Endodermal cell (in vitro differentiated cells): ENCODE results near the gene TMEM50B. TPM values are rescaled to one million over a fixed set of nuclear protein-coding genes. Genes with fewer than 3 reads are reported as not detected.

Experiments
- DNase-seq: peaks from one replicate; pipeline ENCODE4 v3.0.0-alpha.2; 2017
- H3K27ac ChIP-seq: 2 replicates; pipeline ENCODE4 v1.5.1; 2013; ENCODE audit warnings: mild to moderate bottlenecking, low read depth, low read length, moderate library complexity
- H3K27me3 ChIP-seq: 2 replicates; pipeline ENCODE4 v1.6.1; 2013; ENCODE audit warnings: mild to moderate bottlenecking, low read length, moderate library complexity; ENCODE audit not compliant: insufficient read depth, control insufficient read depth, poor library complexity, severe bottlenecking
- H3K36me3 ChIP-seq: 2 replicates; pipeline ENCODE4 v1.7.0; 2013; ENCODE audit warnings: mild to moderate bottlenecking, low read length, moderate library complexity; ENCODE audit not compliant: control insufficient read depth, insufficient read depth
- H3K4me1 ChIP-seq: one replicate; pipeline ENCODE4 v1.7.0; 2013; ENCODE audit warnings: low read length; ENCODE audit not compliant: control insufficient read depth, insufficient read depth
- H3K4me3 ChIP-seq: 2 replicates; pipeline ENCODE4 v1.5.1; 2013; ENCODE audit warnings: mild to moderate bottlenecking, low read length, moderate library complexity
- H3K9ac ChIP-seq: 2 replicates; pipeline ENCODE4 v1.6.1; 2013; ENCODE audit warnings: mild to moderate bottlenecking, low read length, moderate library complexity; ENCODE audit not compliant: poor library complexity, severe bottlenecking; ENCODE audit errors: extremely low read depth
- H3K9me3 ChIP-seq: 2 replicates; pipeline ENCODE4 v1.6.1; 2013; ENCODE audit warnings: mild to moderate bottlenecking, low read length, moderate library complexity; ENCODE audit not compliant: control insufficient read depth
- H3K27ac Mint-ChIP-seq: 2 replicates; pipeline ENCODE4 v1.8.0; 2020; ENCODE audit warnings: mixed read lengths
- H3K27me3 Mint-ChIP-seq: 2 replicates; pipeline ENCODE4 v1.8.0; 2021; ENCODE audit warnings: mild to moderate bottlenecking, mixed read lengths; ENCODE audit not compliant: insufficient read depth
- H3K36me3 Mint-ChIP-seq: 2 replicates; pipeline ENCODE4 v1.8.0; 2020; ENCODE audit warnings: low read depth, mixed read lengths
- H3K4me1 Mint-ChIP-seq: 2 replicates; pipeline ENCODE4 v1.8.0; 2020; ENCODE audit warnings: mixed read lengths
- H3K4me3 Mint-ChIP-seq: 2 replicates; pipeline ENCODE4 v1.8.0; 2020; ENCODE audit warnings: mild to moderate bottlenecking, moderate library complexity, mixed read lengths
- H3K9me3 Mint-ChIP-seq: 2 replicates; pipeline ENCODE4 v1.8.0; 2020; ENCODE audit warnings: mild to moderate bottlenecking, mixed read lengths
- WGBS, 2 experiments: methylation state at CpG; one replicate each; pipeline versions ENCODE4 v1.1.5 to v1.1.7; 2013; ENCODE audit warnings: missing lambda C conversion rate in 2 of 2, mixed read lengths in 1 of 2; ENCODE audit not compliant: insufficient coverage in 1 of 2, insufficient read length in 1 of 2; 5-methylcytosine and 5-hydroxymethylcytosine counted together
- long read RNA-seq, 4 experiments: library from polyadenylated mRNA in 2 of 4; library from RNA in 1 of 4; library from capped mRNA in 1 of 4; stranded (forward) in 3 of 4; unstranded in 1 of 4; transcript quantifications; one replicate each; pipeline ENCODE4 v2.0.0, GENCODE V29; 2020 to 2021; ENCODE audit warnings: inconsistent platforms in 1 of 4
- polyA plus RNA-seq, 2 experiments: library from polyadenylated mRNA; stranded (reverse); fragments of 50-300 nt; gene quantifications; one replicate each; pipeline ENCODE4 v1.2.3, GENCODE V29; 2013
- total RNA-seq, 2 donors: library from RNA; stranded (reverse); fragmentation: NEBNext Ultra II Directional in 1 of 2; extraction: Animal tissue kit (Norgen Biotek cat#: 25700) in 1 of 2; gene quantifications; 2 replicates in 1 of 2; 3 replicates in 1 of 2; pipeline ENCODE4 v1.2.1, GENCODE V29; 2021
- TF ChIP-seq, protein P1 (sequence below): fragments of 200-600 bp; sonication (generic); conservative IDR thresholded peaks from 2 replicates; pipeline ENCODE4 v1.5.0; 2021; ENCODE audit warnings: antibody characterized with exemption, mild to moderate bottlenecking

The TMEM50B gene
- total RNA-seq: 10 to 100 TPM; 35.8 to 57.2 TPM
- polyA plus RNA-seq (2013, experiment 1 of 2): 32.3 TPM
- polyA plus RNA-seq (2013, experiment 2 of 2): 32.3 TPM
- long read RNA-seq, experiment 1, partial matches to known transcripts: 2 of 10 reads
- long read RNA-seq, experiment 1, other reads (novel, unspliced or antisense): 4 of 10 reads
- long read RNA-seq, experiment 2, transcript TMEM50B-210 (7 exons, 2,375 nt): major isoform, 12 of 65 reads
- long read RNA-seq, experiment 2, transcript TMEM50B-201 (9 exons, 3,062 nt): minor isoform, 6 of 65 reads
- long read RNA-seq, experiment 2, partial matches to known transcripts: 6 of 65 reads
- long read RNA-seq, experiment 2, other reads (novel, unspliced or antisense): 38 of 65 reads
- long read RNA-seq, experiment 3, transcript TMEM50B-210 (7 exons, 2,375 nt): major isoform, 56 of 140 reads
- long read RNA-seq, experiment 3, transcript TMEM50B-201 (9 exons, 3,062 nt): minor isoform, 21 of 140 reads
- long read RNA-seq, experiment 3, partial matches to known transcripts: 2 of 140 reads
- long read RNA-seq, experiment 3, other reads (novel, unspliced or antisense): 57 of 140 reads
- long read RNA-seq, experiment 4, transcript TMEM50B-210 (7 exons, 2,375 nt): major isoform, 12 of 18 reads
- long read RNA-seq, experiment 4, partial matches to known transcripts: 0 of 18 reads
- long read RNA-seq, experiment 4, other reads (novel, unspliced or antisense): 4 of 18 reads

DNA sequence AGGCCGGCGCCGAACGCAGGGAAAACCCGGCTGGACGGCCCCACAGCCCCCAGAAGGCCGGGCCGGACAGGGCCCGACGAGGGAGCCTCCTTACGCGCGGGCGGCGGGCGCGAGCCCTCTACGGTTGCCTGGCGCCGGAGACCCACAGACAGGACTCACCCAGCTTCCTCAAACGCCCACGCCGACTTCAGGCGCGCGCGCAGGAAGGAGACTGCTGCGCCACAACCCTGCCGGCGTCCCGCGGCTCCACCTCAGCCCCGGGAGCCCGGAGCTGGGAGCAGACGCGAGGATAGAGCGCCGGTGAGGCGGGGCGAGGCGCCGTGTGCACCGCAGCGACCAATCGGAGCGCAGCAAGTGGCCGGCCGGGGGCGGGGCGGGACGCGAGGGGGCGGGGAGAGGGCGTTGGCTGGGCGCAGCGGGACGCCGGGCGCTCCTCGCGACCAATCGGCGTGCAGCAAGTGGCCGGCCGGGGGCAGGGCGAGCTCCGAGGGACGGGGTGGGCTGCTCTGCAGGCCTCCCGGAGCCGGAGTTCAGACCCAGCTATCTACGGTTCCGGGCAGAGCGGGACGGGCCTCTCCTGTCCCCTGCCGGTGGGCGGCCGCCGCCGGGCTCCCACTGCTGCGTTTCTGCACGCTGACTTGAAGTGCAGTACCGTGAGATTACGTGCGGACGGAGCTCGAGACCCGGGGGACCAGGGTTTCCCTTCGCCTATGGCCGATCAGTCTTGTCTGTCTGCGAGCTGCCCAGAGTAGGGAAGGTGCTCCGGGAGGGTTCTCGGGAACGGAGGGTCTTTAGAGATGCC lies at the start of gene TMEM50B:
TMEM50B (minus strand) TSS at position 296 of the 802 bp plus-strand sequence. CDS start 11,089 bp downstream, outside the sequence.
- H3K27me3 Mint-ChIP-seq: no peaks in the 10 kb centered on the region
- peak within 1 kb of the TSS; percentile 99 for H3K4me3 ChIP-seq
- H3K9me3 ChIP-seq: no peaks in the 10 kb centered on the region
- H3K36me3 ChIP-seq: peaks cover 4% of the 10 kb centered on the region
- H3K9ac ChIP-seq: peak within 1 kb of the TSS; percentile 80
- no peaks in the 10 kb centered on the region for H3K4me1 ChIP-seq
- H3K4me1 Mint-ChIP-seq: peaks cover 4% of the 10 kb centered on the region
- peaks cover 8% of the 10 kb centered on the region for H3K36me3 Mint-ChIP-seq
- peak within 1 kb of the TSS; percentile 64 for H3K27ac ChIP-seq
- peak within 1 kb of the TSS; percentile 96 for H3K27ac Mint-ChIP-seq
- WGBS, 2 experiments: 0 to 1% methylated on average over 17 to 93 of the region's 93 CpGs
- no peaks in the 10 kb centered on the region for H3K9me3 Mint-ChIP-seq
- H3K4me3 Mint-ChIP-seq: peak within 1 kb of the TSS; percentile 82
- H3K27me3 ChIP-seq: no peaks in the 10 kb centered on the region
- DNase-seq: peak; percentile 98
- TF ChIP-seq, protein P1, sequence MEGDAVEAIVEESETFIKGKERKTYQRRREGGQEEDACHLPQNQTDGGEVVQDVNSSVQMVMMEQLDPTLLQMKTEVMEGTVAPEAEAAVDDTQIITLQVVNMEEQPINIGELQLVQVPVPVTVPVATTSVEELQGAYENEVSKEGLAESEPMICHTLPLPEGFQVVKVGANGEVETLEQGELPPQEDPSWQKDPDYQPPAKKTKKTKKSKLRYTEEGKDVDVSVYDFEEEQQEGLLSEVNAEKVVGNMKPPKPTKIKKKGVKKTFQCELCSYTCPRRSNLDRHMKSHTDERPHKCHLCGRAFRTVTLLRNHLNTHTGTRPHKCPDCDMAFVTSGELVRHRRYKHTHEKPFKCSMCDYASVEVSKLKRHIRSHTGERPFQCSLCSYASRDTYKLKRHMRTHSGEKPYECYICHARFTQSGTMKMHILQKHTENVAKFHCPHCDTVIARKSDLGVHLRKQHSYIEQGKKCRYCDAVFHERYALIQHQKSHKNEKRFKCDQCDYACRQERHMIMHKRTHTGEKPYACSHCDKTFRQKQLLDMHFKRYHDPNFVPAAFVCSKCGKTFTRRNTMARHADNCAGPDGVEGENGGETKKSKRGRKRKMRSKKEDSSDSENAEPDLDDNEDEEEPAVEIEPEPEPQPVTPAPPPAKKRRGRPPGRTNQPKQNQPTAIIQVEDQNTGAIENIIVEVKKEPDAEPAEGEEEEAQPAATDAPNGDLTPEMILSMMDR: peak; percentile 68

DNA sequence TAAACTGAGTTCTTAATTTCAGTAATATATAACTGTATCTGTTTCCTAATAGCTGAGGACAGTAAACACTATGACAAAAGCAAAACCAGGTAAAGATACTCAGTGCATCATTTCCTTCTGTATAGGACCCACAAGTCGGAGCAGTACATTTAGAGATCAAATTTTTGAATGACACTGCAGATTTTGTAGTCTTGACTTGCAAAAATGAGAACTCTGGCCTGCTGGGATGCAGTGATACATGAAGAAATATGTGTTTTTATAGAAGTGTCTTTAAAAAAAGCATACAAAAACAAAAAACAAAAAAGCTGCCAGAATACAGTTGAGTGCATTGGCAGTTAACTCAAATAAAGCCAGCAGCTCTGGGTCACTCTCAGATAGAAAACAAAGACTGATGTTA lies 43.2 kb upstream of the TMEM50B start:
- no peak overlapping the region for H3K9ac ChIP-seq
- H3K27me3 ChIP-seq: no peaks in the 10 kb centered on the region
- H3K9me3 ChIP-seq: no peaks in the 10 kb centered on the region
- TF ChIP-seq, protein P1: no peak
- no peak overlapping the region for H3K4me3 Mint-ChIP-seq
- no peaks in the 10 kb centered on the region for H3K9me3 Mint-ChIP-seq
- 96% methylated on average over 1 of the region's 1 CpG; no CpG with 5 or more reads in 1 of the 2 experiments for WGBS, 2 experiments
- no peak overlapping the region for H3K4me3 ChIP-seq
- H3K36me3 Mint-ChIP-seq: peaks cover 65% of the 10 kb centered on the region
- DNase-seq: no peak
- H3K4me1 Mint-ChIP-seq: no peaks in the 10 kb centered on the region
- peaks cover 92% of the 10 kb centered on the region for H3K36me3 ChIP-seq
- H3K27me3 Mint-ChIP-seq: no peaks in the 10 kb centered on the region
- H3K4me1 ChIP-seq: no peaks in the 10 kb centered on the region
- H3K27ac Mint-ChIP-seq: no peak overlapping the region
- H3K27ac ChIP-seq: no peak overlapping the region

DNA sequence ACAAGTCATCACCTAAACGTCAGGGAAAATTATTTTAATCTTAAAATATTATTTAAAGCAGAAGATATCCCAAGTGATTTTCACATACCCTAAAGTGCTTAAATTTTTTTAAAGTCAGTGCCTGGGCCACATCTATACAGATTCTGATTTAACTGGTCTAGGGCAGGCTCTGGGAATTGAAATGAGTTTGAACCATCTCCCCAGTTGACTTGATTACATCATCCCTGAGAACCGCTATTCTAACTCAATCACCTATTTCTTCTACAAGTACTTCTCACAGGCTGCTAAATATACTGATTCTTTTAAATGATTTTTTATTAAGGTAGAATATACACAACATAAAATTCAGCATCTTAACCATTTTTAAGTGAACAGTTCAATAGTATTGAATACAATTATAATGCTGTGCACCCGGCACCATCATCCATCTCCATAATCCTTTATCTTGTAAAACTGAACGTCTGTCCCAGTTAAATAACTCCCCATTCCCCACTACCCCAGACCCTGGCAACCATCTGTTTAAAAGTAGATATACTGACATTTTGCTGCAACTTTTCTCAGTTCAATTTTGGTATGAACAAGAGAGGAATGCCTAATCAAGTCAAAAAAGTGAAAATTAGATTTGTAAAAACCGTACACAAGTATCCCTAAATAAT lies 42.7 kb upstream of the TMEM50B start:
- Mint-ChIP-seq H3K4me3 (no peak overlapping the region), H3K27me3 (no peaks in the 10 kb centered on the region), H3K27ac (no peak overlapping the region), H3K9me3 (no peaks in the 10 kb centered on the region), H3K36me3 (peaks cover 63% of the 10 kb centered on the region), H3K4me1 (no peaks in the 10 kb centered on the region)
- no peak overlapping the region for H3K27ac ChIP-seq
- H3K4me3 ChIP-seq: no peak overlapping the region
- H3K4me1 ChIP-seq: no peaks in the 10 kb centered on the region
- TF ChIP-seq, protein P1: no peak
- no peaks in the 10 kb centered on the region for H3K27me3 ChIP-seq
- H3K36me3 ChIP-seq: peaks cover 92% of the 10 kb centered on the region
- DNase-seq: no peak
- no peak overlapping the region for H3K9ac ChIP-seq
- 91 to 100% methylated on average over 1 to 3 of the region's 5 CpGs for WGBS, 2 experiments
- H3K9me3 ChIP-seq: no peaks in the 10 kb centered on the region
